IPS-NIHi7 (cell line): Measurements from ENCODE around the gene SERPINB4.

Experiments used
- DNase-seq: peaks from one replicate; pipeline ENCODE4 v3.0.0; 2012; ENCODE audit warnings: mixed read lengths; ENCODE audit errors: extremely low spot score

SERPINB4 gene

DNA sequence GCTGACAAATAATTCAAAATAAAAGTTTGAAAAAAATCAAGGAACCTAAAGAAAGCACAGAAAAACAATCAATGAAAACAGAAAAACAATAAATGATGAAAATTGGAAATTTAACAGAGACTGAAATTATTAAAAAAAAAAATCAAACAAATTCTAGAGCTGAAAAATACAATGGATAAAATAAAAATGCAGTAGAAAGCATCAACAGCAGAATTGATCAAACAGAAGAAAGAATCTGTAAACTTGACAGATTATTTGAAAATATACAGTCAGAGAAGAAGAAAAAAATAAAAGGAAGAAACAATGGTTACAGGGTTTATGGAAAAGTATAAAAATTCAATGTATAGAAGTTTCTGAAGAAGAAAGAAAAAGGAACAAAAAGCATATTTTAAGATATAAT, 16.2 kb downstream of the SERPINB4 start:
- no peak for DNase-seq

DNA sequence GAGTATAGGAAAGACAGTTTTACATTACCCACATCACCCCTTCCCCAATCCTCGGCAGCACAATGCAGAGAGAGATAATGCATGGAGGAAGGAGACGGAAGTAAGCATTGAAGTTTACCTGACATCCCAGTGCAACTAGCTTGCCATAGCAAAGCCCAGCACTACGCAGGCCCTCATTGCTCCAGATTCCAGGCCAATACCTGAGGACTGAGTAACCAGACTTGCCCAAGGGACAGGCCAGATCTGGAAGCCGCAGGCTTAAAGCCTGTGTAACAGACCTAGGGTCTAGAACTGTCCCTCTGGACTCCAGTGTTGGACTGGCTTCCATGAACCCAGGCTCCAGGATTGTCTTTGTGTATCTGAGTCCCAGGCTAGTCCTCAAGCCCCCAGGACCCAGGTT, 17.6 kb downstream of the SERPINB4 start:
- no peak for DNase-seq

DNA sequence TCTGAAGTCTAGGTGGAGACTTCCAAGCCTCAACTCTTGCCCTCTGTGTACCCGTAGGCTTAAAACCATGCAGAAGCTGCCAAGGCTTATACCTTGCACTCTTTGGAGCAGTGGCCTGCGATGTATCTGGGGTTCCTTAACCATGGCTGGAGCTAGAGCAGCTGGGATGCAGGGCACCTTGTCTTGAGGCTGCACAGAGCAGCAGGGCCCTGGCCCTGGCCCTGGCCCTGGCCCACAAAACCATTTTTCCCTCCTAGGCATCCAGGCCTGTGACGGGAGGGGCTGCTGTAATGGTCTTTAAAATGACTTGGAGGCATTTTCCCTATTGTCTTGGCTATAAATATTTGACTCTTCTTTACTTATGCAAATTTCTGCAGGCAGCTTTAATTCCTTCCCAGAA, 19.2 kb downstream of the SERPINB4 start:
- DNase-seq: no peak

DNA sequence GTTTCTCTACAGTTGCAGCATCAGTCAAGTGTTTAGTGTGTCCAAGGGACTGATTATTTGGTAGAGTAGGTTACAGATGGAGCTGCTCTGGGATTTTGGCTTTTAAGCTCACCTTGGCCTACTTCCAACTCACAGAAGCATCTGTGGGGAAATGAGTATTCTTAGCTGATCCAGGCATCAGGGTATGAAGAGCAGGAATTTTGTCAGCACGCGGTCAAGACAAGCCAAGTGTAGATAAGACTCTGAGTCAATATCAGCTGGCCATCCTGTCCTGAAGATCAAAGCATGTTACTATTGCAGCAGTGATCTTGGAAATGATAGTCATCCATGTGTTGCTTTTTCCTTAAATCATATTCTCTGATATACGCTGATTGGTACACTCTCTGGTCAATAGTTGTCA, 24.4 kb downstream of the SERPINB4 start:
- DNase-seq: no peak

GRCh38 chr18:63617915-63618234, 26.2 kb downstream of the SERPINB4 start:
- no peak for DNase-seq

- no peak for DNase-seq
These were observed 26.8 kb downstream of the SERPINB4 start for GRCh38 chr18:63617049-63617914.

- DNase-seq: no peak
These were observed 30.6 kb downstream of the SERPINB4 start for GRCh38 chr18:63613420-63613819.

DNA sequence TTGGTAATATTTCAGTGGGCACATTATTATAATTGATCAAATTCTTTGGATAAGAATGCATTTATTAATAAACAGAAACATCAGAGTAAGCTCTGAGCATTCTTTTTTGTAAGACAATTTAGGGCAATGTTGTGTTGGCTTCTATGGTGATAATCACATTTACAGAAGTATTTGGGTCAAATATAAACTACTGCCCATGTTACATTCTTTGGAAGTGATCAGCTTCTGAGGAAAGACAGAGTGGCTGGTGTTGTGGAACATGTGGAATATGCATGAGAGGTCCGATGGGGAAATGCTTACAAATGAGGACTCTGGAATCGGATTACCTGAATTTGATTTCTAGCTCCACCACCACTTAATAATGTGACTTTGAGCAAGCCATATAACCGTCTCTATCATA, 37.5 kb downstream of the SERPINB4 start:
- no peak for DNase-seq

DNA sequence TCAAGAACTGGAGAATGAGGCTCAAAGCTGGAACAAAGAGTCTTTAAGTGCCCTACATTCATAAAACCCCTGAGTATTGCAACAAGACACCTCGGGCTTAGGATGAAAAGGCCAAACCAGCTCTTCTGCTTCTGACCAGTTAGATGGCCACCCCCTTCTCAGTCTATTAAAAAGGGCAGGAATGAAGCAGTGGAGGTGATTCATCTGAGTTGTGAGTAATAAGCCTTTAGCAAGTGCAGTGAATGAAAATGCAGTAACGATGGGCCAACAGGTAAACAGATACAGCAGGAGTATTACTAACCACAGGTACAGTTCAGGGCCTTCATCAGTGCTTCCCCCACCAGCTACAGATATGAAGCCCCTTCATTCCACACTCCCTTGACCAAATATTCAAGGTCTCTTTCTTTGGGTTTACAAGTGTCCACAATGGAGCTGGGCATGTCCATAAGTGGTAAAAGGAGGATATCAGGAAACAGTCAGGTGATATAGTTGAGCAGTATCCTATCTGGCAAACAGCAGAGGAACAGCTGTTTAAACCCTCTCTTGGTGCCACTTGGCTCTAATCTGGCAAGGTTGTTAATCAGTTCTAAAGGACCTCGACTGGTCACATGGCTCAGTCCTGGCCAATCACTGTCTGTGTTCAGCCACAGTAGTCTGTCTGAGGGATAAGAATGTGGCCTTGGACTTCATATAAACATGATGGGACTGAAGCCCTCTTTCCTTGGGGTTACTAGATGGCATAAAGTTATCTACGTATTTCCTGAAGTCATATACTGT, 39.1 kb downstream of the SERPINB4 start:
- DNase-seq: no peak

- DNase-seq: no peak
These were observed 40.3 kb downstream of the SERPINB4 start for GRCh38 chr18:63603772-63604171.

DNA sequence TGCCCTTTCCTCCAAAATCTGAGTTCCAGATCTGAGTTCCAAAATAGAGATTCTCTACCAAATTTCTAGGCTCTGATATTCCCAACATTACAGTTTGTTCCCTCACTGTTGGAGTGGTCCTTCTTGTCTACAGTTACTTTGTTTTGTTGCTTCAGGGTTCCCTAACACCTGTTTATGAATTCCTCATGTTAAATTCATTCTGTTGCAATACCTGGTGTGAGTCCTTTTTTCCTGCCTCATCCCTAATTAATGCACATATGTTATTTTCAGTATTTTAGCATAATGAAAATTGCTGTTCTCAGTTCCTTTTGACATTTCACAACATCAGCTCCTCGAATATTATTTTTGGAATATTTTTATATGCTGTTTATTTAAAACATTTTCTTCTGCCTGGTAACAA, 40.7 kb downstream of the SERPINB4 start:
- no peak for DNase-seq

DNA sequence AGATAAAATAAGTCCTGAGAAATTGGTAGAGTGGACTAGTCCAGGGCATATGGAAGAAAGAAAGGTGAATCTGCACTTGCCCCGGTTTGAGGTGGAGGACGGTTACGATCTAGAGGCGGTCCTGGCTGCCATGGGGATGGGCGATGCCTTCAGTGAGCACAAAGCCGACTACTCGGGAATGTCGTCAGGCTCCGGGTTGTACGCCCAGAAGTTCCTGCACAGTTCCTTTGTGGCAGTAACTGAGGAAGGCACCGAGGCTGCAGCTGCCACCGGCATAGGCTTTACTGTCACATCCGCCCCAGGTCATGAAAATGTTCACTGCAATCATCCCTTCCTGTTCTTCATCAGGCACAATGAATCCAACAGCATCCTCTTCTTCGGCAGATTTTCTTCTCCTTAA, 47.1 kb downstream of the SERPINB4 start:
- DNase-seq: no peak

- DNase-seq: no peak
These were observed 51.6 kb downstream of the SERPINB4 start for GRCh38 chr18:63592471-63592870.

- DNase-seq: no peak
These were observed 52.3 kb downstream of the SERPINB4 start for GRCh38 chr18:63591725-63592124.

- no peak for DNase-seq
These were observed 52.9 kb downstream of the SERPINB4 start for GRCh38 chr18:63590966-63591695.

DNA sequence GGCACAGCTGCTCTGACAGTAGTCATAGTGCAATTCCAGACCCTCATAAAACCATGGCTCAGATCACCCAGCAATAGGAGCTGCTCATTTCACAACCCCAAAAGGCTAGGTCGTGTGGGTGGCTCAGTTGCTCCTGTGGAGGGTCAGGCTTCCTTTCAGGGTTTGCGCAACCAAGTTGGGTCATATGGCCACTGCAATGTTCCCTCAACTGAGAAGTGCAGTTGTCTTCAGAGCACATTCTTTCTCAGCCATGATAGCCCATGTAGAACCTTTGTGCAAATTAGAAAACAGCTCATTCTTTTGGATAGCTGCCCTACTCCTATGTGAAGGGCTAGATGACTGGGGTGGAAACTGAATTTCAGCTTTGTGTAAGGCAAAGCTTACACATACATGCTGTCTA, 53.7 kb downstream of the SERPINB4 start:
- DNase-seq: no peak

DNA sequence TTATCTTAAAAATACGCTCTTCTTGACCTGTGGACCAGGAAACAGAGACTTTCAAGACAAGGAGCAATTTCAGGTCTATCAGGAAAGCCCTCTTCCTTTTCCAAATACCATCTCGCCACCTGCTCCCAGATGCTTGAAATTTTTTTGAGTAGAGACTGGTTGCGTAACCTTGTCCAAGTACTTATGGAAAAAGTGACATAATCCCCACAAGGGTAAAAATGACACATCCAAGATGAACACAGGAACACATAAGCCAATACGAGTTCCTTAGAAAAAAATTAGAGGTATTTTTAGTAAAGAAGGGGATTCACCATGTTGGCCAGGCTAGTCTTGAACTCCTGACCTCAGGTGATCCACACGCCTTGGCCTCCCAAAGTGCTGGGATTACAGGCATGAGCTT, 55.1 kb downstream of the SERPINB4 start:
- DNase-seq: no peak
